Activated CD4-positive, alpha-beta T cell treated with anti-CD3 and anti-CD28 coated beads, Interleukin-2, Interleukin-6, amounts not matched to agents 100 ng/mL and 50 ng/mL, durations not matched to agents 16 hours and 8 hours (primary cell): ENCODE measurements around the gene KCNJ14.

Experiments used
- DNase-seq: peaks from one replicate; pipeline ENCODE4 v3.0.0-alpha.2; 2020

The KCNJ14 gene

DNA sequence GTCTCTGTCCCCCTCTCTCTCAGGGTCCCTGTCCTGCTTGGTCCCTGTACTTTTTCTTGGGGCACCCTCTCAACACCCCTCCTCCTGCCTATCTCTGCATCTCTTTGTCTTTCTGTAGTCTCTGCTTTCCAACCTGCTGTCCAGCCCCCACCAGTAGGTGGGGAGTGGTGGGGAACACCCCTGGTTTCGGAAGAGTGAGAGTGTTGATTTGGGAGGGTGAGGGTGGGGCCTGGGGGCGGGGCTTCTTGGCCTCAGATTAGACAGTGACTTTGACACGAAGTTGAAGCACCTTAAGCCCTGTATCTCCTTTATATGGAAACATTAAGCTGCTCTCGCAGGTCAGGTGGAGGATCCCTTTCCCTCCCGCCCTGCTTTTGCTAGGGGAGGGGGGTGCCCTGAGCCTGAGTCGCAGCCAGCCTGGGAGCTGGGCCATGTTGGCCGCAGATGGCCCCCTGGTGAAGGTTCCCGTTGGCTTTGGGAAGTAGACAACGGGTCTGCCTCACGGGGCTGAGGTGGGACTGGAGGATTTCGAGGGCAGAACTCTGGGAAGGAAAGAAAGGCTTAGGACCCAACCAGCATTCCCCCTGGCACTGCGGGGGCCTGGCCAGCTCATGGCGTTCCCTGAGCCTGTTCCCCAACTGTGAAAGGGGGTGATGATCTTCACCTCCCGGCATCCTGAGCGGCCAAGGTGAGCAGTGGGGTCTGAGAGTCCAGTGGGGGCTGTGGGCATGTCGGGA lies at the start of gene KCNJ14:
Gene KCNJ14, plus strand, starts transcription at position 404 of the 737 bp plus-strand sequence. CDS start 6,151 bp downstream, outside the sequence.
- DNase-seq, result no peak

DNA sequence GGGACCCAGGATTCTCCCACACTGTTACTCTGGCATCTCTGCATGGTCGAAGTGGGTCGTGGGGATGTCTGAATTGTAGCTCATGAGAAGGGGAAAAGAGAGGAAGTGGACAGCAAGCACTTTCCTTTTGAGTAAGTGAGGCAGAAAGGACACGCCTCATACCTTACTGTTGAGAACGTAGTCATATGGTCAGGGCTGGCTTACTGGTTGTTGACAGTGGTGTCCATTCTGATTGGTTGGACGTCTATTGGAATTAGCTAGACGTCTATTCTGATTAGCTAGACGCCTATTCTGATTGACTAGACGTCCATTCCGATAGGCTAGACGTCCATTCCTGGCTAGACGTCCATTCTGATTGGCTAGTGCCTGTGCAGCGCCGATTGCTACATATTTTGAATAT lies 49.5 kb upstream of the KCNJ14 start:
- no peak for DNase-seq

DNA sequence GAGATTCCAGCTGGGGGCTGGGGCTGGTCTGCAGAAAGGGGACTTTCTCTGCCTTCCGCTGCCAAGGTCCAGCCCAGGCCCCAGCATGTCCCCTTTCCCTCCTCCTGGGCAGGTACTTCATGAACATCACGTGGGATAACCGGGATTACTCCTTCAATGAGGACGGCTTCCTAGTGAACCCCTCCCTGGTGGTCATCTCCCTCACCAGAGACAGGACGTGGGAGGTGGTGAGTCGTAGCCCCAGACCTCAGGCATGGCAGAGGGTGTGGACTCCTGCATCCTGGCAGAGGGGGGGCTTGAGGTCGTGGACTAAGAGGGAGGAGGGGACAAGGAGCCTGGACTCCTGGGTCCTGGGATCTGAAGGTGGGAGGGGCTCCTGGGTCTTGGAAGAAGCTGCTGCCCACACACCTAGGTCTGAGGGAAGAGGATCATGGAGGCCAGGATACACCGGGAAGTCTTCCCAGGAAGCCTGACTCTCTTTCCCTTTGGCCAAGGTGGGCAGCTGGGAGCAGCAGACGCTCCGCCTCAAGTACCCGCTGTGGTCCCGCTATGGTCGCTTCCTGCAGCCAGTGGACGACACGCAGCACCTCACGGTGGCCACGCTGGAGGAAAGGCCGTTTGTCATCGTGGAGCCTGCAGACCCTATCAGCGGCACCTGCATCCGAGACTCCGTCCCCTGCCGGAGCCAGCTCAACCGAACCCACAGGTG lies 41.3 kb upstream of the KCNJ14 start:
- DNase-seq, result no peak

DNA sequence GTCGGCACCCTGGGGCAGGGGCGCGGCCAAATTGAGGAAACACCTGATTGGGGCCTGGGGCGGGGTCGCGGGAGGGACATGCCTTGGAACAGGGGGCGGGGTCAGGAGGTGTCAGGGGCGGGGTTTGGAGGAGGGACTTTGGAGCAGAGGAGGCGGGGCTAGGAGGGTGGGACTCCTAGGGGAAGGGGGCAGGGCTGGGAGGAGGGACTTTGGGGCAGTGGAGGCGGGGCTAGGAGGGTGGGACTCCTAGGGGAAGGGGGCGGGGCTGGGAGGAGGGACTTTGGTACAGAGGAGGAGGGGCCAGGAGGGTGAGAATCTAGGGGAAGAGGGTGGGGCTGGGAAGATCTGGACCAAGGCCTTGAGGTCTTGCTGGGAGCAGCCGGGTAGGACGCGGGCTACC lies 40.0 kb upstream of the KCNJ14 start:
- DNase-seq, result peak; percentile 86

DNA sequence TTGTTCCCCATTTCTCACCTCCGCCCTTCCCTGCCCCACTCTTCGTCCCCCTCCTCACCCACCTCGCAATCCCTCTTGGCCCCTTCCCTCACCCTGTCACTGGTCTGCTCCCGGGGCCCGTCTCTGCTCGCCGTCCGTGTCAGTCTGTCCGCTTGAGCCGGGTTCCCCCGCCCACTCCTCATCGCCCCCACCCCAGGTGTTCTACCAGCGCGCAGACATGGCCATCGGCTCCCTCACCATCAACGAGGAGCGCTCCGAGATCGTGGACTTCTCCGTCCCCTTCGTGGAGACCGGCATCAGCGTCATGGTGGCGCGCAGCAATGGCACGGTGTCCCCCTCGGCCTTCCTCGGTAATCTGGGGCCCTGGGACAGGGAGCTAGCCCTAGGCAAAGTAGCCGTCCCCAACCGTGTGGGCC lies 39.6 kb upstream of the KCNJ14 start:
- no peak for DNase-seq

DNA sequence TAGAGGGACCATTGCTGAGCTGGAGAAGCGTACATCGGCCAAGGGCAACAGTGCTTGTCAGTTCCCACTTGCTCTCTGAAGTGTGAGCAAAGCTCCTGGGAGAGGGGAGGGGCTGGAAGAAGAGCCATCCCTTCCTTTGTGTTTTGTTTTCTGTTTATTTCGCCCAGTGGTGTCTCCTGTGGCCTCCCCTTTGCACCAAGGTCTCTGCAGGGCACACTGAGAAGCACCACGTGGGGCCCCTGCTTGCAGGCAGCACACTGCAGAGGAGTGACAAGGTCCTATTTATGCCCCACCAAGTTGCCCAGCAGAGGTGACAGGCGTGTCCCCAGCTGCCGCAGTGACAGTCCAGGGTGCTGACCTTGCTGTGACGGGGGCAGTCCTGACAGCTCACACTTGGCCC lies 38.0 kb upstream of the KCNJ14 start:
- DNase-seq, result no peak

DNA sequence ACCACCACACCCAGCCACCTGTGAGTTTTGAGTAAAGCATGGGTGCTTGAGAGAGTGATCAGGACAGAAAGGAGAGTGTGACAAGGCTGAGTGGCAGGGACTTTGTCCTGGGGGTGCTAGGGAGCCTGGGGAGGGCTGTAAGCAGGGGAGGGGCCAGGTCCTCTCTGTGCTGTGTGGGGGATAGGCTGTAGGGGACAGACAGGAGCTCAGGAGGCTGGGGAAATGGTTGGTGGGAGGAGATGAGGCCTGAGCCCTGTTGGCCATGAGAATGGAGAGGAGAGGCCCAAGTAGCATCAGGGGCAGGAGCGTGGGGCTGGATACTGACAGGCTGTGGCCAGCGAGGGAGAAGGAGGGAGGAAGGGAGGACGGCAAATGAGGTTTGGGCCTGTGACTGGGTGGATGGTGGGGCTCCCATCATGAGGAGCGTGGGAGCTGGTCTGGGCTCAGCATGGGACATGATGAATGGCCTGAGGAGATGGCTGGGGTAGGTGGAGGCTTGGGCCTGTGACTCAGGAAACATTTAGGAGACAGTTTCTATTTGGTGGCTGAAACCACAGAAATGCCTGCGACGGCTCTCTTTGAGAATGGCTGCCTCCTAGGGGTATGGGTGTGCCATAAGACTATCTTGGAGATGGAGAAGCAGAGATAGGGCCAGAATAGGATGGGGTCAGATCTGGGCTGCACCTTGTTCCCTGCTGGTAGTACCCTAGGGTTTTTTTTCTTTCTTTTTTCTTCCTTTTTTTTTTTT lies 36.9 kb upstream of the KCNJ14 start:
- peak; percentile 44 for DNase-seq

DNA sequence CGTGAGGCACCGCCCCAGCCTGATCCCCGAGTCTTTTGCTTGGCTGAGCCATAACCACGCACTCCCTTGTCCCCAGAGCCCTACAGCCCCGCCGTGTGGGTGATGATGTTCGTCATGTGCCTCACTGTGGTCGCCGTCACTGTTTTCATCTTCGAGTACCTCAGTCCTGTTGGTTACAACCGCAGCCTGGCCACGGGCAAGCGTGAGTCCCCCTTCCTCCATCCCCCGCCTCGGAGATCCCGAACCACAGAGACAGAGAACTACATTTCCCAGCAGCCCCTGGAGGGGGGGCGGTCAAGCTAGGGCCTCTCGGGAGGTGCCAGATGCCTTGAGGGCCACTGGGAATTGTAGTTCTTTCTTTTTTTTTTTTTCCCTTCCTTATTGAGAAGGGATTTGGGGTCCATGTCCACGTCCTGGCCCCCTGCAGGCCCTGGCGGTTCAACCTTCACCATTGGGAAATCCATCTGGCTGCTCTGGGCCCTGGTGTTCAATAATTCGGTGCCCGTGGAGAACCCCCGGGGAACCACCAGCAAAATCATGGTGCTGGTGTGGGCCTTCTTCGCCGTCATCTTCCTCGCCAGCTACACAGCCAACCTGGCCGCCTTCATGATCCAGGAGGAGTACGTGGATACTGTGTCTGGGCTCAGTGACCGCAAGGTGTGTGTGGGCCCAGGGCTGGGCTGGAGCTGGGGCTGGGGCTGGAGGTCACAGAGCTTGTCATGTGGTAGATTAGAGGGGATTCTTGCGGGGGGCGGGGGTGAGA lies 36.0 kb upstream of the KCNJ14 start:
- DNase-seq, result peak; percentile 88

DNA sequence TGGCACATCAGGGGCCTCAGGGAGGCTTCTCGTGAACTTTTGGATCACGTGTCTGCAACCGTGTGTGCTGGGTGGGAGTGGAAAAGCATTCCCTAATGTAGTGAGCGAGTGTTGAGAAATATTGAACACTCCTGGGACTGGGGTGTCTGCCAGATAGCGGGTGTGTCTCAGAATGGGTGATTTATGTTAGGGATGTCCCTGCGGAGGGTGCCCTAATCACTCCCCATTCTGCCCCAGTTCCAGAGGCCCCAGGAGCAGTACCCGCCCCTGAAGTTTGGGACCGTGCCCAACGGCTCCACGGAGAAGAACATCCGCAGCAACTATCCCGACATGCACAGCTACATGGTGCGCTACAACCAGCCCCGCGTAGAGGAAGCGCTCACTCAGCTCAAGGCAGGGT lies 33.8 kb upstream of the KCNJ14 start:
- DNase-seq, result no peak

DNA sequence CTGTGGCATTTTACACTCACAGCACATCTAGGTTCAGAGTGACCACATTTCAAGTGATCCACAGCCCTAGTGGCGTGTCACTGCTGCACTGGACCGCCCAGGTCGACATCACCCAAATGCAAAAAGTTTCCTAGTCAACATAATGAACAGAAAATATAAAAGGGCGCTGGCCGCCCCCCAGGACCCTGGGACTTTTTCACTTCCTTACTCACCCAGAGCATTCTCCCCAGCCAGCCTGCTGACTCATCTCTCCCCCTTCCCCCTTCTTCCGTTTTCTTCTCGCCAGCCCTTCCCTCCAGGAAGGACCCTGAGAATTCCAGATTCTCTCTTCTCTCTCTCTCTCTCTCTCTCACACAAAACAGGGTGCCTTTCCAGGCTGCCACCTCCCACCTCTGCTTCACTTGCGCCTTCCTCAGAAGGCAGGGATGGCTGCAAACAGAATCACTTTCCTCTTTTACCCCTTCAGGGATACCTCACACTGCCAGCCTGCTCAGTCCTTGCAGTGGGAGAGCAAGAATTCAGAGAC lies 30.6 kb upstream of the KCNJ14 start:
- DNase-seq, result no peak

DNA sequence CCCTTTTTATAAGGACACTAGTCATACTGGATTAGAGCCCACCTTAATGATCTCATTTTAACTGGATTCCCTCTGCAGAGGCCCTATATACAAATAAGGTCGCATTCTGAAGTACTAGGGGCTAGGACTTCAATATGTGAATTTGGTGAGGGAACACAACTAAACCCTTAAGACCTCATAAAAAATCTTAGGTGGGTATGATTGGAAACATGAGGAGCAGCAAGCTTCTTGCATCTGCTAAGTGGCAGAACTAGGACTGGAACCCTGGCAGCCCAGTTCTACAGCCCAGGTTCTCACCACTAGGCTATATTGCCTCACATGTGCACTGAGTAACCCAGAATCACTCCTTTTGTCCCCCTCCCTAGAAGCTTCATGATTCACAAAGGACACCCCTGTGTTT lies 26.7 kb upstream of the KCNJ14 start:
- no peak for DNase-seq

DNA sequence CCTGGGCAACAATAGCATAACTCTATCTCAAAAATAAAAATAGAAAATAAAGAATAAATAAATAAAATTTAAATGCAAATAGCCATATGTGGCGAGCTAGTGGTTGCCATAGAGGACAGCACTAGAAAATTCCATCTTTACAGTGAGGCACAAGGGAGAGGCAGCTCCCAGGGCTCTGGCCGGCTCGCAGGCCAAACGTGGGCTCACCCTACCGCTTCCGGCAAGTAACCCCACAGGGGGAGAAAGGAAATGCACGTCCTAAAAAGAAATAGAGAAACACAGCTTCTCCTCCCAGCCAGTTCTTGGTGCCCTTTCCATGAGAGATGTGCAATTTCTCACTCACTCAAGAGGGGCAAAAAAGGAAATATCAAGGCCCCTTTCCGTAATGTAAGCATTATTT lies 22.0 kb upstream of the KCNJ14 start:
- no peak for DNase-seq

DNA sequence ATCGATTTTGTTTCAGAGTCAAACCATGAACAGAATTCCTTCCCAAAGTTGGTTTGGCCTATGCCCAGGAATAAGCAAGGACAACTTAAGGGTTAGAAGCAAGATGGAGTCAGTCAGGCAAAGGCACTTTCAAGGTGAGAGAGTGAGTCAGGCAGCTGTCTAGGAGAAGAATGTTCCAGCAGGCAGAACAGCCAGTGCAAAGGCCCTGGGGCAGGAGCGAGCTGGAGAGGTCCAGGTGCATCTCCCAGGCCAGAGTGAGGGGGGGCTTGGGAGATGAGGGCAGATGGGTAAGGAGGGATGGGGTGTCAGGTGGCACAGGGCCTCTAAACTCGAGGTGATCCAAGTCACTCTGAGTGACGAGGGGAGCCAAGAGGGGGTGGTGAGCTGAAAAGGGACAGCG lies 18.8 kb upstream of the KCNJ14 start:
- no peak for DNase-seq

DNA sequence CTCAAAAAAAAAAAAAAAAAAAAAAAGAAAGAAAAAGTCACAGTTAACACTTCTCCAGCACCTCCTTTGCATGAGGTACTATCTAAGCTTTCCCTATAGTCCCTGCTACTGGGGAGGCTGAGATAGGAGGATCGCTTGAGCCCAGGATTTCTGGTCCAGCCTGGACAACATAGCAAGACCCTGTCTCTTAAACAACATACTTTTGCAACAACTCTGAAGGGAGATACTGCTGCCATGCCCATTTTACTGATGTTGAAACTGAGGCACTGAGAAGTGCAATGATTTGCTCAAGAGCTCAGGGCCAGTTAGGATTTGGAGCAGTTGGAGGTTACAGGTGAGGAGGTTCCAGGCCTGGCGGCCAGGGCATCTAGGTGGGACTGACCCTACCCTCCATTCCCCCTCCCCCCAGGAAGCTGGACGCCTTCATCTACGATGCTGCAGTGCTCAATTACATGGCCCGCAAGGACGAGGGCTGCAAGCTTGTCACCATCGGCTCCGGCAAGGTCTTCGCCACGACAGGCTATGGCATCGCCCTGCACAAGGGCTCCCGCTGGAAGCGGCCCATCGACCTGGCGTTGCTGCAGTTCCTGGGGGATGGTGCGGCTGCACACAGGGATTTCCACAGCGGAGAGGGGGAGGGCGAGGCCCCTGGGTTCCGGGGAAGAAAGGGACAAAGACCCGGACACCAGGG lies 13.9 kb upstream of the KCNJ14 start:
- DNase-seq, result no peak

DNA sequence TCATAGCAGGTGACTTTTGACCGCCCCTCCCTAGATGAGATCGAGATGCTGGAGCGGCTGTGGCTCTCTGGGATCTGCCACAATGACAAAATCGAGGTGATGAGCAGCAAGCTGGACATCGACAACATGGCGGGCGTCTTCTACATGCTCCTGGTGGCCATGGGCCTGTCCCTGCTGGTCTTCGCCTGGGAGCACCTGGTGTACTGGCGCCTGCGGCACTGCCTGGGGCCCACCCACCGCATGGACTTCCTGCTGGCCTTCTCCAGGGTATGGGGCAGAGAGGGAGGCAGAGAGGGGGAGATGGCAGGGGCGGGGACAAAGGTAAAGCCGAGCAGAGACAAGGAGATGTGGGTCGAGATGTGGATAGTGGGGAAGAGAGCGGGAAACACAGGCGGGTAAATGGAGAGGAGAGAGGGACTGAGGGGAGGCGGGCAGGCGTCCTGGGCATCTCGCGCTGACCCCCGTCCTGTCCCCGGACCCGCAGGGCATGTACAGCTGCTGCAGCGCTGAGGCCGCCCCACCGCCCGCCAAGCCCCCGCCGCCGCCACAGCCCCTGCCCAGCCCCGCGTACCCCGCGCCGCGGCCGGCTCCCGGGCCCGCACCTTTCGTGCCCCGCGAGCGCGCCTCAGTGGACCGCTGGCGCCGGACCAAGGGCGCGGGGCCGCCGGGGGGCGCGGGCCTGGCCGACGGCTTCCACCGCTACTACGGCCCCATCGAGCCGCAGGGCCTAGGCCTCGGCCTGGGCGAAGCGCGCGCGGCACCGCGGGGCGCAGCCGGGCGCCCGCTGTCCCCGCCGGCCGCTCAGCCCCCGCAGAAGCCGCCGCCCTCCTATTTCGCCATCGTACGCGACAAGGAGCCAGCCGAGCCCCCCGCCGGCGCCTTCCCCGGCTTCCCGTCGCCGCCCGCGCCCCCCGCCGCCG lies 13.0 kb upstream of the KCNJ14 start:
- DNase-seq, result no peak

DNA sequence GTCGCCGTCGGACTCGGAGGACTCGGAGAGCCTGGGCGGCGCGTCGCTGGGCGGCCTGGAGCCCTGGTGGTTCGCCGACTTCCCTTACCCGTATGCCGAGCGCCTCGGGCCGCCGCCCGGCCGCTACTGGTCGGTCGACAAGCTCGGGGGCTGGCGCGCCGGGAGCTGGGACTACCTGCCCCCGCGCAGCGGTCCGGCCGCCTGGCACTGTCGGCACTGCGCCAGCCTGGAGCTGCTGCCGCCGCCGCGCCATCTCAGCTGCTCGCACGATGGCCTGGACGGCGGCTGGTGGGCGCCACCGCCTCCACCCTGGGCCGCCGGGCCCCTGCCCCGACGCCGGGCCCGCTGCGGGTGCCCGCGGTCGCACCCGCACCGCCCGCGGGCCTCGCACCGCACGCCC lies 12.1 kb upstream of the KCNJ14 start:
- no peak for DNase-seq

DNA sequence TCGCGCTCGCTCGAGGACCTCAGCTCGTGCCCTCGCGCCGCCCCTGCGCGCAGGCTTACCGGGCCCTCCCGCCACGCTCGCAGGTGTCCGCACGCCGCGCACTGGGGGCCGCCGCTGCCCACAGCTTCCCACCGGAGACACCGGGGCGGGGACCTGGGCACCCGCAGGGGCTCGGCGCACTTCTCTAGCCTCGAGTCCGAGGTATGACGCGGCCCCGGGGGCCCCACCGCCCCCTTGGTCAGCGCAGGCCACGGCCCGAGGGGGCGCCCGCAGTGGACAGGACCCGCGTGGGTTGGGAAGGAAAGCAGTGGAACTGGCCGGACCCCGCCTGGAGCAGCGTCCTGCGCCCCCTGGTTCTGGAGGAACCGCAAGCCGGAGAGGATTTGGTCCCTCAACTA lies 11.6 kb upstream of the KCNJ14 start:
- no peak for DNase-seq

DNA sequence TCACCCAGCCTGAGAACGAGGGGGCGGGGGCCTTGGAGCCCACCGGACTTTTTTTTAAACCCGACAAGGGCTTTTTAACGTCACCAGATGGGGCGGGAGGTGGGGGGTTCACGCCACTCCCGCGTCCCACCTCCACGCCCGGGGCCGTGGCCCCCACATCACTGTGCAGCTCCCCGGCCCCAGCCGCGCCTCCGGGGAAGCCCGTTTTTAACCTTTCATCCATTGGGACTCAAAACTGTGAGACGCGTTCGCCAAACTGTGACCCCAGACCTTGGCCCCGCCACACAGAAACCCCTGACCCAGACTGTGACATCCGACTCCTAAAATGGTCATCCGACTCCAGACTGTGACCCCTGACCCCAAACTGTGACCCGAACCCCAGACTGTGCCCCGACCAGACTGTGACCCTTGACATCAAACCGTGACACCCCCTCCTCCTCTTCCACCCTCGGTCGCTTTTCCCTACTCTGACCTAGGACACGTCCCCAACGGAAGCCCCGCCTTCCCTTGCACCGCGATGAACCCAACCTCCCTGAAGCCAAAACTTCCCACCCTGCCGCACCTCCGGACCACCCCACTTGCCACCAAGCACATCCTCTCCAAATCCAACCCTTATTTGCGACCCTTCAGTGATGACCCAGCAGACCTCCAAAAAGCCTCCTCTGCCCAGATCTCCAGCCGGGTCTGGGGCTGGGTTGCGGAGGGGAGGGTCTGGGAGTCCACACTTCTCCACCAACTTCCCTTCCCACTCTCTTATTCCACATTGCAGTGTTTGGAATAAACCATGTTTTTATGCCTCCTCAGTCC lies 11.0 kb upstream of the KCNJ14 start:
- no peak for DNase-seq

DNA sequence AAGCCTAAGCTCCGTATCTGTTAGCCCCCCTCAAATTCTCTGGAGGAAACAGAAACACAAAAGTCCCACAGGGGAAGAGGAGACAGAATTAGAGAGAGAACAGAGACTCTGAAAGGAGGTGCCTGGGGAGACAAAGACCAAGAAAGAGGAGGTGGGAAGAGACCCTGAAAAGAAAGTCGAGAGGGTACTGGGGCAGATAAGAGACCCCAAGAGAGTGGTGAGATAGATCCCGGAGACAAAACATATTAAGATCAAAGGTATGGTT lies 10.5 kb upstream of the KCNJ14 start:
- DNase-seq, result no peak

DNA sequence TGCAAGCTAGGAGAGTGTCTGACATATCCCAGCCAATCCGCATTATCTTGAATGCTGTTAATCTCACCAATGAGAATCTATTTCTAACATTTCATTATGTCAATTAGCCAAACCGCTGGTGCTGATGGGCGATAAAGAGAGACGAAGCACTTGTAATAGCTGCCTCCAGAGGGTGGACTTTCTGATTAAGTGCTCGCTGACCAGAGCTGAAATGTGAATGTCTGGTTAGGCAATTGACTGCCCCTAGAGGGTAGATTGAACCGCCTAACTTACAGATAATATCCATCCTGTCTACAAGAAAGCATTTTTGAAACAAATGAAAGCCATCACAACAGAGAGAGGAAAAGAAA lies 10.1 kb upstream of the KCNJ14 start:
- DNase-seq, result no peak
